Peyer's patch (tissue), 4 donors: Measurements from ENCODE around the gene HADH.

Experiments used
- POLR2A ChIP-seq, 2 donors: fragments of 450-650 bp; IDR thresholded peaks; one replicate each; pipeline ENCODE4 v1.5.1; 2017; ENCODE audit warnings: antibody characterized with exemption in 2 of 2, mild to moderate bottlenecking in 2 of 2, moderate library complexity in 2 of 2
- TF ChIP-seq, protein P1 (sequence below), 6 experiments: fragments of 450-650 bp in 4 of 6; fragments of 200-600 bp in 2 of 6; sonication (generic) in 1 of 6; IDR thresholded peaks; one replicate each; pipeline ENCODE4 v1.5.1; 2017 to 2019; ENCODE audit warnings: antibody characterized with exemption in 6 of 6, mild to moderate bottlenecking in 3 of 6, moderate library complexity in 1 of 6

GRCh38 chr4:107987916-107988762, 1.6 kb upstream of the HADH start:
- TF ChIP-seq, protein P1, sequence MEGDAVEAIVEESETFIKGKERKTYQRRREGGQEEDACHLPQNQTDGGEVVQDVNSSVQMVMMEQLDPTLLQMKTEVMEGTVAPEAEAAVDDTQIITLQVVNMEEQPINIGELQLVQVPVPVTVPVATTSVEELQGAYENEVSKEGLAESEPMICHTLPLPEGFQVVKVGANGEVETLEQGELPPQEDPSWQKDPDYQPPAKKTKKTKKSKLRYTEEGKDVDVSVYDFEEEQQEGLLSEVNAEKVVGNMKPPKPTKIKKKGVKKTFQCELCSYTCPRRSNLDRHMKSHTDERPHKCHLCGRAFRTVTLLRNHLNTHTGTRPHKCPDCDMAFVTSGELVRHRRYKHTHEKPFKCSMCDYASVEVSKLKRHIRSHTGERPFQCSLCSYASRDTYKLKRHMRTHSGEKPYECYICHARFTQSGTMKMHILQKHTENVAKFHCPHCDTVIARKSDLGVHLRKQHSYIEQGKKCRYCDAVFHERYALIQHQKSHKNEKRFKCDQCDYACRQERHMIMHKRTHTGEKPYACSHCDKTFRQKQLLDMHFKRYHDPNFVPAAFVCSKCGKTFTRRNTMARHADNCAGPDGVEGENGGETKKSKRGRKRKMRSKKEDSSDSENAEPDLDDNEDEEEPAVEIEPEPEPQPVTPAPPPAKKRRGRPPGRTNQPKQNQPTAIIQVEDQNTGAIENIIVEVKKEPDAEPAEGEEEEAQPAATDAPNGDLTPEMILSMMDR (IDR thresholded peaks at IDR 0.05), result no peak
- no peak for TF ChIP-seq POLR2A (IDR thresholded peaks at IDR 0.05)
